Esophagus muscularis mucosa (tissue), 3 donors: ENCODE measurements around the gene THEMIS.

Experiments used
- CTCF ChIP-seq, 3 experiments: fragments of 200-600 bp in 2 of 3; fragments of 450-650 bp in 1 of 3; sonication (generic) in 2 of 3; IDR thresholded peaks; one replicate each; pipeline ENCODE4 v1.5.1; 2017 to 2019; ENCODE audit warnings: antibody characterized with exemption in 3 of 3, mild to moderate bottlenecking in 2 of 3, moderate library complexity in 1 of 3
- POLR2A ChIP-seq: fragments of 450-650 bp; IDR thresholded peaks from one replicate; pipeline ENCODE4 v1.6.1; 2017; ENCODE audit warnings: antibody characterized with exemption, moderate library complexity, mild to moderate bottlenecking, low read depth
- POLR2AphosphoS5 ChIP-seq, 2 donors: sonication (generic); formaldehyde crosslinking; IDR thresholded peaks; one replicate each; pipeline ENCODE4 v1.6.1; 2017; ENCODE audit warnings: antibody characterized with exemption in 2 of 2

- no peak for TF ChIP-seq POLR2AphosphoS5 (IDR thresholded peaks at IDR 0.05)
- no peak for TF ChIP-seq CTCF (IDR thresholded peaks at IDR 0.05)
- no peak for TF ChIP-seq POLR2A
Observed at GRCh38 chr6:127941228-127941627, 40.4 kb upstream of the THEMIS start.
